Neuronal stem cell (in vitro differentiated cells): ENCODE data around the gene OR8A1.

Experiments
- DNase-seq: peaks from one replicate; pipeline ENCODE4 v3.0.0-alpha.2; 2013; ENCODE audit warnings: low spot score
- H2AFZ ChIP-seq: one replicate; pipeline ENCODE4 v1.6.1; 2013; ENCODE audit warnings: mild to moderate bottlenecking, low read length, inconsistent platforms
- H2AK5ac ChIP-seq: 2 replicates; pipeline ENCODE4 v1.6.1; 2013; ENCODE audit warnings: low read depth, mild to moderate bottlenecking, inconsistent platforms, low read length, moderate library complexity, mixed read lengths
- H2BK120ac ChIP-seq: 2 replicates; pipeline ENCODE4 v1.6.1; 2013; ENCODE audit warnings: low read depth, mild to moderate bottlenecking, inconsistent platforms, low read length, moderate library complexity, mixed read lengths
- H2BK12ac ChIP-seq: one replicate; pipeline ENCODE4 v1.6.1; 2013; ENCODE audit warnings: low read length, inconsistent platforms
- H2BK15ac ChIP-seq: 2 replicates; pipeline ENCODE4 v1.6.1; 2013; ENCODE audit warnings: mild to moderate bottlenecking, low read length, inconsistent platforms, mixed read lengths
- H2BK5ac ChIP-seq: one replicate; pipeline ENCODE4 v1.6.1; 2013; ENCODE audit warnings: inconsistent platforms, mild to moderate bottlenecking, low read length, moderate library complexity
- H3K14ac ChIP-seq: one replicate; pipeline ENCODE4 v1.6.1; 2013; ENCODE audit warnings: low read length, inconsistent platforms
- H3K18ac ChIP-seq: 2 replicates; pipeline ENCODE4 v1.6.1; 2013; ENCODE audit warnings: low read length, inconsistent platforms
- H3K23ac ChIP-seq: 2 replicates; pipeline ENCODE4 v1.6.1; 2013; ENCODE audit warnings: low read depth, mild to moderate bottlenecking, mixed read lengths, low read length, inconsistent platforms; ENCODE audit not compliant: poor library complexity
- H3K27ac ChIP-seq: replicated peaks from 3 replicates; pipeline ENCODE4 v1.5.1; 2013; ENCODE audit warnings: low read length, inconsistent platforms
- H3K27me3 ChIP-seq, 3 experiments: 2 replicates each; pipeline ENCODE4 v1.6.1; 2013; ENCODE audit warnings: low read length in 3 of 3, mild to moderate bottlenecking in 2 of 3, inconsistent platforms in 1 of 3, low read depth in 1 of 3, mixed read lengths in 1 of 3, moderate library complexity in 1 of 3; ENCODE audit not compliant: control insufficient read depth in 3 of 3, insufficient read depth in 3 of 3
- H3K36me3 ChIP-seq, 2 donors: replicated peaks in 1 of 2; 2 replicates each; pipeline ENCODE4 v1.6.1; 2013; ENCODE audit warnings: low read length in 2 of 2; ENCODE audit not compliant: control insufficient read depth in 2 of 2, insufficient read depth in 2 of 2
- H3K4ac ChIP-seq: 2 replicates; pipeline ENCODE4 v1.6.1; 2013; ENCODE audit warnings: inconsistent platforms, mild to moderate bottlenecking, low read length, moderate library complexity
- H3K4me1 ChIP-seq, 2 donors: 1 replicate in 1 of 2; 2 replicates in 1 of 2; pipeline ENCODE4 v1.6.1; 2013; ENCODE audit warnings: low read length in 2 of 2, low read depth in 1 of 2; ENCODE audit not compliant: control insufficient read depth in 2 of 2, insufficient read depth in 1 of 2
- H3K4me2 ChIP-seq: one replicate; pipeline ENCODE4 v1.6.1; 2013; ENCODE audit warnings: mild to moderate bottlenecking, low read length, inconsistent platforms; ENCODE audit not compliant: insufficient read depth, poor library complexity, severe bottlenecking
- H3K4me3 ChIP-seq, 2 donors: 2 replicates each; pipeline ENCODE4 v1.5.1; 2013; ENCODE audit warnings: low read length in 2 of 2, mild to moderate bottlenecking in 2 of 2, inconsistent platforms in 1 of 2, moderate library complexity in 1 of 2
- H3K79me1 ChIP-seq: one replicate; pipeline ENCODE4 v1.6.1; 2013; ENCODE audit warnings: low read depth, mild to moderate bottlenecking, inconsistent platforms, low read length, moderate library complexity
- H3K9ac ChIP-seq: one replicate; pipeline ENCODE4 v1.6.1; 2013; ENCODE audit warnings: mild to moderate bottlenecking, low read depth, low read length, inconsistent platforms; ENCODE audit not compliant: poor library complexity
- H3K9me3 ChIP-seq, 2 donors: replicated peaks in 1 of 2; 2 replicates each; pipeline versions ENCODE3 to v1.6.1; 2013; ENCODE audit warnings: low read length in 2 of 2, mild to moderate bottlenecking in 2 of 2, inconsistent platforms in 1 of 2, low read depth in 1 of 2, mixed read lengths in 1 of 2, moderate library complexity in 1 of 2; ENCODE audit not compliant: control insufficient read depth in 2 of 2, insufficient read depth in 1 of 2
- H4K8ac ChIP-seq: one replicate; pipeline ENCODE4 v1.6.1; 2013; ENCODE audit warnings: low read depth, mild to moderate bottlenecking, inconsistent platforms, low read length, moderate library complexity
- H4K91ac ChIP-seq: one replicate; pipeline ENCODE4 v1.6.1; 2013; ENCODE audit warnings: low read length, low read depth, mild to moderate bottlenecking, inconsistent platforms; ENCODE audit not compliant: poor library complexity
- WGBS, 2 donors: extraction: QIAGEN DNeasy Blood & Tissue Kit; methylation state at CpG; one replicate each; pipeline ENCODE4 v1.1.7; 2013; ENCODE audit warnings: missing lambda C conversion rate in 2 of 2, mixed read lengths in 1 of 2; ENCODE audit not compliant: insufficient read length in 2 of 2, insufficient replicate concordance in 1 of 2; ENCODE audit errors: extremely low coverage in 2 of 2; 5-methylcytosine and 5-hydroxymethylcytosine counted together

Gene OR8A1

DNA sequence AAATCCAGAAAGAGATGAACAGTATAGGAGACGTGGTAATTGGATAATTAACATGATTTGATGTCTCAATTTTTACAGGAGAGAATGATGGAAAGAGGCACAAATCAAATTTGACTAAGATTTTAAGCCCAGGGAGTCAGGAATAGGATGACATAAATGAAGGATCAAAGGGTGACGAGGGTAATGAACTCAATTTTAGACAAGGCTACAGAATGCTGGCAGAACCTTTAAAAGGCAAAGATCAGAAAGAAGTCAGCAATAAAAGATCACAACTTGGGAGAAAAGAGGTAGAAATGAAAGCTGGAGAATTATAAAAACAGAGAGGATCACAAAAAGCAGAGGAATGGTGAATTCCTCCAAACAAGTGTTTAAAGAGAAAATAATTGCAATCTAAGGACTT is 13.0 kb upstream of the OR8A1 start:
- no peak overlapping the region for H4K8ac ChIP-seq
- no peak overlapping the region for H2AK5ac ChIP-seq
- H3K79me1 ChIP-seq: no peaks in the 10 kb centered on the region
- no peak for DNase-seq
- no peak overlapping the region for H3K4me2 ChIP-seq
- H3K14ac ChIP-seq: no peak overlapping the region
- no peaks in the 10 kb centered on the region for H3K36me3 ChIP-seq
- H2AFZ ChIP-seq: no peak overlapping the region
- H3K23ac ChIP-seq: no peak overlapping the region
- no peak overlapping the region for H2BK15ac ChIP-seq
- no peak overlapping the region for H2BK12ac ChIP-seq
- H3K4me1 ChIP-seq: no peaks in the 10 kb centered on the region
- no peaks in the 10 kb centered on the region for H3K9me3 ChIP-seq
- H3K4me3 ChIP-seq: no peak overlapping the region
- no peak overlapping the region for H2BK120ac ChIP-seq
- no peak overlapping the region for H2BK5ac ChIP-seq
- no peak overlapping the region for H4K91ac ChIP-seq
- H3K27me3 ChIP-seq: no peaks in the 10 kb centered on the region
- H3K27ac ChIP-seq: no peak overlapping the region
- no peak overlapping the region for H3K4ac ChIP-seq
- no peak overlapping the region for H3K9ac ChIP-seq
- no peak overlapping the region for H3K18ac ChIP-seq
- WGBS, 2 donors: no CpG with 5 or more reads among the region's 2 CpGs

DNA sequence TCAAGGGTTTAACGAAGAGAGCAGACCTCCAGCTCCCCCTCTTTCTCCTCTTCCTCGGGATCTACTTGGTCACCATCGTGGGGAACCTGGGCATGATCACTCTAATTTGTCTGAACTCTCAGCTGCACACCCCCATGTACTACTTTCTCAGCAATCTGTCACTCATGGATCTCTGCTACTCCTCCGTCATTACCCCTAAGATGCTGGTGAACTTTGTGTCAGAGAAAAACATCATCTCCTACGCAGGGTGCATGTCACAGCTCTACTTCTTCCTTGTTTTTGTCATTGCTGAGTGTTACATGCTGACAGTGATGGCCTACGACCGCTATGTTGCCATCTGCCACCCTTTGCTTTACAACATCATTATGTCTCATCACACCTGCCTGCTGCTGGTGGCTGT is 363 bp downstream of the OR8A1 start:
- no CpG with 5 or more reads among the region's 7 CpGs for WGBS, 2 donors
- no peak overlapping the region for H3K4me2 ChIP-seq

DNA sequence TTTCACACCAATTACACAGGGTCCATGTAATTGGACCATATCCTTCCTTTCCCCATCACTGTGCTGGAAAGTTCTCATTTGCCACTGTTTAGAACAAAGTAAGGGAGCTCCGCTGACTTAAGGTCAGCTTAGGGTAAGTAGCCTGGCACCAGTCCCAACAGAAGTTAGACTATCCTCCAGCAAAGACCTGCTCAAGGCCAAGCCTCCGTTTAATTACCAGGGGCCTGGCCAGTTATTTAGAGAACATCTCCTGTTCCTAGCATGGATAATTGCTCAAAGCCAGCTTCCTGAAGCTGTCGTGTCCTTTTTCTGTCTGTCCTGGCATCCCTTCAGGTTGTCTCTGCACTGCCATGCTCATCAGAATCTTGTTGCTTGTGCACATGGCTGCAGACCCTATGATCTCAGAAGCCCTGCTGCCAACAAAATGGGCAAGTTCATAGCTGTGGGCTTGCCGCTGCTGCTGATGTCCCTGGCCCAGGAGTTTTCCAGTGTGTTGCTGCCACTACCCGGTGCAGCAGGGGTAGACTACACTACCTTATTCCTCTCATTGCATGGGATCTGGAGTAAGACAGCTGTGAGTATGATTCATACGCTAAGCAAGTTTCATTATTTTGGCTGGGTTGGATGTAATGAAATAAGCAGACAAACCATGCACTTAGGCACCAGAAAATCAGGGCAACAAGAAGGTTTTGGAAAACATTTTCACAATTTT is 8.1 kb downstream of the OR8A1 start:
- WGBS, 2 donors: no CpG with 5 or more reads among the region's 6 CpGs
- Histone ChIP-seq H2AK5ac (no peak overlapping the region), H2BK120ac (no peak overlapping the region), H3K18ac (peak overlapping the region; percentile 35), H2BK15ac (no peak overlapping the region), H2BK5ac (no peak overlapping the region), H3K27ac (no peak overlapping the region), H3K4me1 (no peaks in the 10 kb centered on the region), H3K9ac (no peak overlapping the region), H3K36me3 (no peaks in the 10 kb centered on the region), H3K9me3 (no peaks in the 10 kb centered on the region), H2AFZ (no peak overlapping the region), H3K79me1 (no peaks in the 10 kb centered on the region), H2BK12ac (no peak overlapping the region), H3K4ac (no peak overlapping the region), H3K4me2 (no peak overlapping the region), H3K14ac (no peak overlapping the region), H4K91ac (no peak overlapping the region), H3K23ac (peak overlapping the region; percentile 25), H3K4me3 (no peak overlapping the region), H4K8ac (no peak overlapping the region), H3K27me3 (peaks cover 0 to 2% (median 0%) of the 10 kb centered on the region in 3 experiments)
- DNase-seq: no peak

More for the DNA sequence above, 363 bp downstream of the OR8A1 start:
- Histone ChIP-seq H2BK5ac (no peak overlapping the region), H3K27ac (no peak overlapping the region), H2AFZ (no peak overlapping the region), H4K91ac (no peak overlapping the region), H3K4ac (no peak overlapping the region), H2BK120ac (no peak overlapping the region), H3K4me3 (no peak overlapping the region), H2BK12ac (no peak overlapping the region), H3K9ac (no peak overlapping the region), H4K8ac (no peak overlapping the region), H3K14ac (no peak overlapping the region), H3K27me3 (no peaks in the 10 kb centered on the region), H3K9me3 (no peaks in the 10 kb centered on the region), H2BK15ac (no peak overlapping the region), H2AK5ac (no peak overlapping the region), H3K4me1 (no peaks in the 10 kb centered on the region), H3K79me1 (no peaks in the 10 kb centered on the region), H3K18ac (no peak overlapping the region), H3K36me3 (no peaks in the 10 kb centered on the region), H3K23ac (no peak overlapping the region)
- DNase-seq: no peak

DNA sequence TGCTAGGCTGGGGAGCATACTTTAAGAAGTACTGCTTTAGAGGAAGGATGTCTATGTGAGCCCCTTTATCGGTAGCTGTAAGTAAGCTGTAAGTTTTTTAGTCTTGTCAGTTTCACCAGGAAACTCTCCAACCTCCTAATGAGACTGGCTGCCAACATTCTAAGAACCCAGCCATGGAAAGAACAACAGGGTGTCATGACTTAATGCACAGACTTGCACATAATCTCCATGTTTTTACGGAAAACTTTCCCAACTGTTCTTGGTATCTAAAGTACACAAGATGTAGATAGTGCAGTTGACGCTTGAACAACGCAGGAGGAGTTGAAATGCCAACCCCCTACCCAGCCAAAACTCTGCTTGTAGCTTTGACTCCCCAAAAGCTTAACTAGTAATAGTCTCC is 9.0 kb downstream of the OR8A1 start:
- no peaks in the 10 kb centered on the region for H3K79me1 ChIP-seq
- H3K4me1 ChIP-seq: no peaks in the 10 kb centered on the region
- no peak overlapping the region for H3K18ac ChIP-seq
- no peak overlapping the region for H3K23ac ChIP-seq
- WGBS, 2 donors: no CpG with 5 or more reads among the region's 4 CpGs
- no peak overlapping the region for H3K4me3 ChIP-seq
- no peak overlapping the region for H2BK5ac ChIP-seq
- no peak overlapping the region for H3K9ac ChIP-seq
- no peak overlapping the region for H2BK120ac ChIP-seq
- H2AFZ ChIP-seq: no peak overlapping the region
- no peak for DNase-seq
- no peaks in the 10 kb centered on the region for H3K9me3 ChIP-seq
- H4K8ac ChIP-seq: no peak overlapping the region
- no peak overlapping the region for H3K4ac ChIP-seq
- H3K4me2 ChIP-seq: no peak overlapping the region
- peaks cover 0 to 2% (median 0%) of the 10 kb centered on the region in 3 experiments for H3K27me3 ChIP-seq
- no peak overlapping the region for H3K27ac ChIP-seq
- no peak overlapping the region for H2BK15ac ChIP-seq
- H2BK12ac ChIP-seq: no peak overlapping the region
- H4K91ac ChIP-seq: no peak overlapping the region
- H3K14ac ChIP-seq: no peak overlapping the region
- H2AK5ac ChIP-seq: no peak overlapping the region
- no peaks in the 10 kb centered on the region for H3K36me3 ChIP-seq
